Activated CD8-positive, alpha-beta memory T cell treated with anti-CD3 and anti-CD28 coated beads, Interleukin-2, amount 50 U/mL, for 4 hours (primary cell): ENCODE data around the gene GPR55.

Experiments used
- DNase-seq: peaks from one replicate; pipeline ENCODE4 v3.0.0-alpha.2; 2020

Gene GPR55

GRCh38 chr2:230899786-230900185, 25.3 kb downstream of the GPR55 start:
- DNase-seq = peak; percentile 17

- DNase-seq = peak; percentile 8
Observed at GRCh38 chr2:230899287-230899686, 25.8 kb downstream of the GPR55 start.

- DNase-seq = peak; percentile 1
Observed at GRCh38 chr2:230898713-230899091, 26.3 kb downstream of the GPR55 start.

GRCh38 chr2:230898016-230898712, 26.9 kb downstream of the GPR55 start:
- peak; percentile 11 for DNase-seq

GRCh38 chr2:230896346-230897115, 28.5 kb downstream of the GPR55 start:
- no peak for DNase-seq

- peak; percentile 6 for DNase-seq
Observed at GRCh38 chr2:230895536-230896345, 29.3 kb downstream of the GPR55 start.

- peak; percentile 47 for DNase-seq
Observed at GRCh38 chr2:230893841-230894781, 30.9 kb downstream of the GPR55 start.

- DNase-seq = peak; percentile 11
Observed at GRCh38 chr2:230893338-230893737, 31.7 kb downstream of the GPR55 start.

GRCh38 chr2:230891509-230891908, 33.5 kb downstream of the GPR55 start:
- DNase-seq = no peak

GRCh38 chr2:230891064-230891463, 34.0 kb downstream of the GPR55 start:
- DNase-seq = no peak

- DNase-seq = no peak
Observed at GRCh38 chr2:230890646-230891045, 34.4 kb downstream of the GPR55 start.

- DNase-seq = no peak
Observed at GRCh38 chr2:230889911-230890601, 35.0 kb downstream of the GPR55 start.

GRCh38 chr2:230888824-230889400, 36.1 kb downstream of the GPR55 start:
- DNase-seq = no peak

- no peak for DNase-seq
Observed at GRCh38 chr2:230887342-230887741, 37.7 kb downstream of the GPR55 start.

GRCh38 chr2:230886671-230887071, 38.4 kb downstream of the GPR55 start:
- DNase-seq = no peak

GRCh38 chr2:230886206-230886605, 38.8 kb downstream of the GPR55 start:
- no peak for DNase-seq

- DNase-seq = no peak
Observed at GRCh38 chr2:230885463-230886130, 39.4 kb downstream of the GPR55 start.

- DNase-seq = no peak
Observed at GRCh38 chr2:230881840-230882239, 43.2 kb downstream of the GPR55 start.

GRCh38 chr2:230879891-230880290, 45.2 kb downstream of the GPR55 start:
- no peak for DNase-seq

GRCh38 chr2:230879271-230879882, 45.7 kb downstream of the GPR55 start:
- DNase-seq = no peak
